Esophagus squamous epithelium (tissue), 4 donors: ENCODE results near the gene MYO3B.

ENCODE experiments used
- POLR2A ChIP-seq, 4 donors: fragments of 450-650 bp; IDR thresholded peaks; one replicate each; pipeline ENCODE4 v1.6.1; 2017; ENCODE audit warnings: antibody characterized with exemption in 4 of 4, mild to moderate bottlenecking in 4 of 4, moderate library complexity in 3 of 4
- TF ChIP-seq, protein P1 (sequence below), 6 experiments: fragments of 450-650 bp in 4 of 6; fragments of 200-600 bp in 2 of 6; sonication (generic) in 2 of 6; IDR thresholded peaks; one replicate each; pipeline ENCODE4 v1.5.1; 2016 to 2019; ENCODE audit warnings: antibody characterized with exemption in 6 of 6, mild to moderate bottlenecking in 4 of 6, moderate library complexity in 4 of 6

- TF ChIP-seq, protein P1, sequence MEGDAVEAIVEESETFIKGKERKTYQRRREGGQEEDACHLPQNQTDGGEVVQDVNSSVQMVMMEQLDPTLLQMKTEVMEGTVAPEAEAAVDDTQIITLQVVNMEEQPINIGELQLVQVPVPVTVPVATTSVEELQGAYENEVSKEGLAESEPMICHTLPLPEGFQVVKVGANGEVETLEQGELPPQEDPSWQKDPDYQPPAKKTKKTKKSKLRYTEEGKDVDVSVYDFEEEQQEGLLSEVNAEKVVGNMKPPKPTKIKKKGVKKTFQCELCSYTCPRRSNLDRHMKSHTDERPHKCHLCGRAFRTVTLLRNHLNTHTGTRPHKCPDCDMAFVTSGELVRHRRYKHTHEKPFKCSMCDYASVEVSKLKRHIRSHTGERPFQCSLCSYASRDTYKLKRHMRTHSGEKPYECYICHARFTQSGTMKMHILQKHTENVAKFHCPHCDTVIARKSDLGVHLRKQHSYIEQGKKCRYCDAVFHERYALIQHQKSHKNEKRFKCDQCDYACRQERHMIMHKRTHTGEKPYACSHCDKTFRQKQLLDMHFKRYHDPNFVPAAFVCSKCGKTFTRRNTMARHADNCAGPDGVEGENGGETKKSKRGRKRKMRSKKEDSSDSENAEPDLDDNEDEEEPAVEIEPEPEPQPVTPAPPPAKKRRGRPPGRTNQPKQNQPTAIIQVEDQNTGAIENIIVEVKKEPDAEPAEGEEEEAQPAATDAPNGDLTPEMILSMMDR (IDR thresholded peaks at IDR 0.05) = no peak
- TF ChIP-seq POLR2A (IDR thresholded peaks at IDR 0.05) = no peak
Measured at GRCh38 chr2:170291474-170291873, 113.5 kb downstream of the MYO3B start.
